SK-N-SH (cell line): Measurements from ENCODE around the gene IGFBP3. TPM values are rescaled to one million over a fixed set of nuclear protein-coding genes. Genes with fewer than 3 reads are reported as not detected.

Experiments used
- CTCF ChIA-PET: fragments of 300-600, 350-600 bp; formaldehyde crosslinking; extraction: SDS; loops from one replicate; lab custom pipeline; 2021; lab: Yijun Ruan, JAX
- POLR2A ChIA-PET: fragments of 350-600 bp; sonication (Branson Sonifier 250); formaldehyde crosslinking; extraction: SDS; loops from one replicate; lab custom pipeline; 2020; ENCODE audit warnings: antibody characterized with exemption, inconsistent platforms; lab: Yijun Ruan, JAX
- DNase-seq: peaks from one replicate; pipeline ENCODE4 v3.0.0; 2012
- H2AFZ ChIP-seq: fragments of 200-600 bp; sonication (generic); 2 replicates; pipeline ENCODE4 v1.8.1; 2016; ENCODE audit warnings: antibody characterized with exemption, mild to moderate bottlenecking, low read depth
- H3F3A ChIP-seq: fragments of 200-600 bp; sonication (generic); replicated peaks from 2 replicates; pipeline ENCODE3; 2016; ENCODE audit warnings: antibody characterized with exemption, mild to moderate bottlenecking; ENCODE audit not compliant: insufficient read depth
- H3K27ac ChIP-seq, 2 experiments: fragments of 200-500 bp in 1 of 2; fragments of 200-600 bp in 1 of 2; sonication (Bioruptor generic) in 1 of 2; sonication (generic), shearing (Covaris generic) in 1 of 2; 2 replicates each; pipeline versions ENCODE4 v1.5.1 to v1.6.1; 2014 to 2016; ENCODE audit warnings: low read depth in 2 of 2, inconsistent platforms in 1 of 2, low read length in 1 of 2, mild to moderate bottlenecking in 1 of 2, mixed read lengths in 1 of 2
- H3K27me3 ChIP-seq: fragments of 200-600 bp; sonication (generic), shearing (Covaris generic); 2 replicates; pipeline ENCODE4 v1.6.1; 2016; ENCODE audit warnings: mixed run types; ENCODE audit not compliant: insufficient read depth
- H3K36me3 ChIP-seq, 2 experiments: fragments of 200-500 bp in 1 of 2; fragments of 200-600 bp in 1 of 2; sonication (Bioruptor generic) in 1 of 2; sonication (generic) in 1 of 2; replicated peaks in 1 of 2; 2 replicates each; pipeline versions ENCODE3 to v1.5.1; 2014 to 2016; ENCODE audit warnings: low read length in 1 of 2, mild to moderate bottlenecking in 1 of 2; ENCODE audit not compliant: insufficient read depth in 2 of 2, control insufficient read depth in 1 of 2
- H3K4me1 ChIP-seq, 2 experiments: fragments of 200-500 bp in 1 of 2; fragments of 200-600 bp in 1 of 2; sonication (Bioruptor generic) in 1 of 2; sonication (generic), shearing (Covaris generic) in 1 of 2; 2 replicates each; pipeline versions ENCODE4 v1.5.1 to v1.6.1; 2014 to 2016; ENCODE audit warnings: low read depth in 1 of 2, low read length in 1 of 2, mixed run types in 1 of 2; ENCODE audit not compliant: insufficient read depth in 2 of 2, control insufficient read depth in 1 of 2
- H3K4me2 ChIP-seq: fragments of 200-600 bp; sonication (generic), shearing (Covaris generic); 2 replicates; pipeline ENCODE4 v1.6.1; 2017; ENCODE audit warnings: mixed run types
- H3K4me3 ChIP-seq, 2 experiments: fragments of 200-500 bp in 1 of 2; fragments of 200-600 bp in 1 of 2; sonication (Bioruptor generic) in 1 of 2; sonication (generic), shearing (Covaris generic) in 1 of 2; 2 replicates each; pipeline versions ENCODE4 v1.5.1 to v1.8.1; 2014 to 2016; ENCODE audit warnings: low read depth in 2 of 2, inconsistent platforms in 1 of 2, low read length in 1 of 2, mild to moderate bottlenecking in 1 of 2, mixed read lengths in 1 of 2, moderate library complexity in 1 of 2
- H3K79me2 ChIP-seq: fragments of 200-600 bp; sonication (generic); 2 replicates; pipeline ENCODE4 v1.8.1; 2017; ENCODE audit warnings: mild to moderate bottlenecking; ENCODE audit not compliant: insufficient read depth
- H3K9ac ChIP-seq: fragments of 200-600 bp; sonication (generic); 2 replicates; pipeline ENCODE4 v1.6.1; 2017; ENCODE audit warnings: mixed run types
- H3K9me2 ChIP-seq: fragments of 200-600 bp; sonication (generic); 2 replicates; pipeline ENCODE4 v1.6.1; 2017; ENCODE audit warnings: mixed run types
- H3K9me3 ChIP-seq: fragments of 200-600 bp; sonication (generic); 2 replicates; pipeline ENCODE4 v1.6.1; 2017; ENCODE audit warnings: mixed run types, mild to moderate bottlenecking, moderate library complexity
- H4K20me1 ChIP-seq: fragments of 200-600 bp; sonication (generic); 2 replicates; pipeline ENCODE4 v1.6.1; 2017; ENCODE audit warnings: mild to moderate bottlenecking, mixed run types; ENCODE audit not compliant: insufficient read depth
- CHD2 ChIP-seq: fragments of 150-350 bp; IDR thresholded peaks from 2 replicates; pipeline ENCODE4 v1.6.1; 2018; ENCODE audit warnings: low read length; ENCODE audit not compliant: partially characterized antibody
- ELF1 ChIP-seq: IDR thresholded peaks from 2 replicates; pipeline ENCODE4 v1.4.0; 2012
- EZH2phosphoT487 ChIP-seq: fragments of 200-600 bp; sonication (generic); IDR thresholded peaks from 2 replicates; pipeline ENCODE4 v1.6.1; 2017; ENCODE audit warnings: low read depth, mixed run types, mild to moderate bottlenecking, antibody characterized with exemption, moderate library complexity, borderline replicate concordance
- FOXJ3 ChIP-seq: sonication (generic); formaldehyde crosslinking; IDR thresholded peaks from 2 replicates; pipeline ENCODE4 v1.5.1; 2020; ENCODE audit warnings: mild to moderate bottlenecking, missing genetic modification reagents
- GABPA ChIP-seq: IDR thresholded peaks from 2 replicates; pipeline ENCODE4 v1.4.0; 2012; ENCODE audit warnings: low read depth, mild to moderate bottlenecking
- JUND ChIP-seq: IDR thresholded peaks from 2 replicates; pipeline ENCODE4 v1.4.0; 2012
- MXI1 ChIP-seq: IDR thresholded peaks from 2 replicates; pipeline ENCODE4 v1.6.1; 2012; ENCODE audit warnings: mild to moderate bottlenecking, low read depth, low read length, improper control_type of control experiment
- NRF1 ChIP-seq: IDR thresholded peaks from 2 replicates; pipeline ENCODE4 v1.6.1; 2012; ENCODE audit warnings: low read depth, mild to moderate bottlenecking, low read length
- WGBS: methylation state at CpG from one replicate; pipeline ENCODE4 v1.1.6; 2017; ENCODE audit warnings: low lambda C conversion rate; 5-methylcytosine and 5-hydroxymethylcytosine counted together
- polyA plus RNA-seq, 3 experiments: library from polyadenylated mRNA; depleted of rRNA; stranded (reverse); fragments of >200 nt; gene quantifications; 2 replicates each; pipeline ENCODE4 v1.2.3, GENCODE V29; 2012
- TF ChIP-seq, protein P1 (sequence below): IDR thresholded peaks from 2 replicates; pipeline ENCODE4; 2012
- TF ChIP-seq, protein P2 (sequence below): fragments of 150-350 bp; IDR thresholded peaks from 2 replicates; pipeline ENCODE4 v1.6.1; 2017; ENCODE audit warnings: antibody characterized with exemption, low read length, low read depth, borderline replicate concordance
- TF ChIP-seq, protein P3 (sequence below): IDR thresholded peaks from 2 replicates; pipeline ENCODE4 v1.4.0; 2012; ENCODE audit warnings: low read depth, borderline replicate concordance
- TF ChIP-seq, protein P4 (sequence below): IDR thresholded peaks from 2 replicates; pipeline ENCODE4 v1.4.0; 2012; ENCODE audit warnings: low read depth, borderline replicate concordance
- TF ChIP-seq, protein P5 (sequence below): fragments of 200-600 bp; sonication (generic); IDR thresholded peaks from 2 replicates; pipeline ENCODE4 v1.6.1; 2017; ENCODE audit warnings: antibody characterized with exemption, mild to moderate bottlenecking, moderate library complexity
- TF ChIP-seq, protein P6 (sequence below): IDR thresholded peaks from 2 replicates; pipeline ENCODE4 v1.6.1; 2012; ENCODE audit warnings: mild to moderate bottlenecking, low read depth, low read length, moderate library complexity

IGFBP3 gene
- polyA plus RNA-seq, 1 of the 3 experiments (the other 2 are of a cell fraction) = 51.2 TPM

DNA sequence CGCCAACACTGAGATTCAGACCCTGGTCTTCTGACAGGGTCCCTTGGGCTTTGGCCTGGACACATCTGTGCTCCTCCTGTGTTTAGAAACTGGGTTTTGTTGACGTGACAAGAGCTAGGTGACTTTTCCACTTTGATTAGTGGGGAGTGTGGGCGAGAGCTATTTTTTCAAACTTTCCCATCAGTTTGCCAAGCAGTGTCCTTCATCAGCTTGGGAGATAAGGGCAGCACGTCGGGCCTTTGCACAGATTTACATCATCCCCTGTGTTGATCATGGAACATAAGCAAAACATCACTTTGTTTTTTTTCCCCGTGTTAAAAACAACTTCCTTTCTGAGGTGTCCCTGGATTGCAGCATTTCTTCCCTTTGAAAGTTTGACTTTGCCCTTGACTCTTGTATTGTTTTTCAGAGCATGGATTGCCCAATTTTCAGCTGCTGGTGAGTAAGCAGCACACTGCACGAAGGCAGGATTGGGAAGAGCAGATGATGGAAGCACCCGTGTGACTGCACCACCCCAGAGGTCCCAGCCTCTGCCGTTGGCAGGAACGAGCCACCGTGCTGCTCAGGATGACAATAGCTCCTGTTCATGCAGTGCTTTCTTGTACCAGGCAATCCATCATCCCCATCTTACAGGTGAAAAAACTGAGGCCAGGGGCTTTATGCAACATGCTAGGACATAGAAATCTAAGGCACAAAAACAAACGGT, 39.2 kb downstream of the IGFBP3 start:
- Histone ChIP-seq H3K27me3 (no peaks in the 10 kb centered on the region), H3K9me3 (no peaks in the 10 kb centered on the region), H3K4me3 (no peak overlapping the region), H3K36me3 (no peaks in the 10 kb centered on the region), H2AFZ (no peak overlapping the region), H3K27ac (no peak overlapping the region), H3K9ac (no peak overlapping the region), H3K4me1 (no peaks in the 10 kb centered on the region), H3K9me2 (no peaks in the 10 kb centered on the region), H3K79me2 (no peaks in the 10 kb centered on the region), H3F3A (no peaks in the 10 kb centered on the region), H3K4me2 (no peak overlapping the region), H4K20me1 (no peaks in the 10 kb centered on the region)
- DNase-seq = no peak
- ChIA-PET CTCF (interaction anchor here (1.1 to 1.4 kb wide), 3 partner anchors 9 to 41 kb away, joined by 3 to 6 read pairs (median 6); no protein-coding TSS in a partner anchor), POLR2A (no interaction called here)
- WGBS = 36% methylated on average over 12 of the region's 12 CpGs
- TF ChIP-seq CHD2 = no peak
- TF ChIP-seq, protein P1, sequence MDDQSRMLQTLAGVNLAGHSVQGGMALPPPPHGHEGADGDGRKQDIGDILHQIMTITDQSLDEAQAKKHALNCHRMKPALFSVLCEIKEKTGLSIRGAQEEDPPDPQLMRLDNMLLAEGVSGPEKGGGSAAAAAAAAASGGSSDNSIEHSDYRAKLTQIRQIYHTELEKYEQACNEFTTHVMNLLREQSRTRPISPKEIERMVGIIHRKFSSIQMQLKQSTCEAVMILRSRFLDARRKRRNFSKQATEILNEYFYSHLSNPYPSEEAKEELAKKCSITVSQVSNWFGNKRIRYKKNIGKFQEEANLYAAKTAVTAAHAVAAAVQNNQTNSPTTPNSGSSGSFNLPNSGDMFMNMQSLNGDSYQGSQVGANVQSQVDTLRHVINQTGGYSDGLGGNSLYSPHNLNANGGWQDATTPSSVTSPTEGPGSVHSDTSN = no peak
- TF ChIP-seq NRF1 = no peak
- TF ChIP-seq, protein P2, sequence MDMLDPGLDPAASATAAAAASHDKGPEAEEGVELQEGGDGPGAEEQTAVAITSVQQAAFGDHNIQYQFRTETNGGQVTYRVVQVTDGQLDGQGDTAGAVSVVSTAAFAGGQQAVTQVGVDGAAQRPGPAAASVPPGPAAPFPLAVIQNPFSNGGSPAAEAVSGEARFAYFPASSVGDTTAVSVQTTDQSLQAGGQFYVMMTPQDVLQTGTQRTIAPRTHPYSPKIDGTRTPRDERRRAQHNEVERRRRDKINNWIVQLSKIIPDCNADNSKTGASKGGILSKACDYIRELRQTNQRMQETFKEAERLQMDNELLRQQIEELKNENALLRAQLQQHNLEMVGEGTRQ = no peak
- no peak for TF ChIP-seq MXI1
- no peak for TF ChIP-seq ELF1
- no peak for TF ChIP-seq FOXJ3 (CRISPR knock-in tag)
- no peak for TF ChIP-seq EZH2phosphoT487
- TF ChIP-seq, protein P3, sequence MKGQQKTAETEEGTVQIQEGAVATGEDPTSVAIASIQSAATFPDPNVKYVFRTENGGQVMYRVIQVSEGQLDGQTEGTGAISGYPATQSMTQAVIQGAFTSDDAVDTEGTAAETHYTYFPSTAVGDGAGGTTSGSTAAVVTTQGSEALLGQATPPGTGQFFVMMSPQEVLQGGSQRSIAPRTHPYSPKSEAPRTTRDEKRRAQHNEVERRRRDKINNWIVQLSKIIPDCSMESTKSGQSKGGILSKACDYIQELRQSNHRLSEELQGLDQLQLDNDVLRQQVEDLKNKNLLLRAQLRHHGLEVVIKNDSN = no peak
- TF ChIP-seq JUND = no peak
- TF ChIP-seq, protein P4, sequence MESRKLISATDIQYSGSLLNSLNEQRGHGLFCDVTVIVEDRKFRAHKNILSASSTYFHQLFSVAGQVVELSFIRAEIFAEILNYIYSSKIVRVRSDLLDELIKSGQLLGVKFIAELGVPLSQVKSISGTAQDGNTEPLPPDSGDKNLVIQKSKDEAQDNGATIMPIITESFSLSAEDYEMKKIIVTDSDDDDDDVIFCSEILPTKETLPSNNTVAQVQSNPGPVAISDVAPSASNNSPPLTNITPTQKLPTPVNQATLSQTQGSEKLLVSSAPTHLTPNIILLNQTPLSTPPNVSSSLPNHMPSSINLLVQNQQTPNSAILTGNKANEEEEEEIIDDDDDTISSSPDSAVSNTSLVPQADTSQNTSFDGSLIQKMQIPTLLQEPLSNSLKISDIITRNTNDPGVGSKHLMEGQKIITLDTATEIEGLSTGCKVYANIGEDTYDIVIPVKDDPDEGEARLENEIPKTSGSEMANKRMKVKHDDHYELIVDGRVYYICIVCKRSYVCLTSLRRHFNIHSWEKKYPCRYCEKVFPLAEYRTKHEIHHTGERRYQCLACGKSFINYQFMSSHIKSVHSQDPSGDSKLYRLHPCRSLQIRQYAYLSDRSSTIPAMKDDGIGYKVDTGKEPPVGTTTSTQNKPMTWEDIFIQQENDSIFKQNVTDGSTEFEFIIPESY = no peak
- no peak for TF ChIP-seq GABPA
- TF ChIP-seq, protein P5, sequence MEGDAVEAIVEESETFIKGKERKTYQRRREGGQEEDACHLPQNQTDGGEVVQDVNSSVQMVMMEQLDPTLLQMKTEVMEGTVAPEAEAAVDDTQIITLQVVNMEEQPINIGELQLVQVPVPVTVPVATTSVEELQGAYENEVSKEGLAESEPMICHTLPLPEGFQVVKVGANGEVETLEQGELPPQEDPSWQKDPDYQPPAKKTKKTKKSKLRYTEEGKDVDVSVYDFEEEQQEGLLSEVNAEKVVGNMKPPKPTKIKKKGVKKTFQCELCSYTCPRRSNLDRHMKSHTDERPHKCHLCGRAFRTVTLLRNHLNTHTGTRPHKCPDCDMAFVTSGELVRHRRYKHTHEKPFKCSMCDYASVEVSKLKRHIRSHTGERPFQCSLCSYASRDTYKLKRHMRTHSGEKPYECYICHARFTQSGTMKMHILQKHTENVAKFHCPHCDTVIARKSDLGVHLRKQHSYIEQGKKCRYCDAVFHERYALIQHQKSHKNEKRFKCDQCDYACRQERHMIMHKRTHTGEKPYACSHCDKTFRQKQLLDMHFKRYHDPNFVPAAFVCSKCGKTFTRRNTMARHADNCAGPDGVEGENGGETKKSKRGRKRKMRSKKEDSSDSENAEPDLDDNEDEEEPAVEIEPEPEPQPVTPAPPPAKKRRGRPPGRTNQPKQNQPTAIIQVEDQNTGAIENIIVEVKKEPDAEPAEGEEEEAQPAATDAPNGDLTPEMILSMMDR = no peak
- TF ChIP-seq, protein P6, sequence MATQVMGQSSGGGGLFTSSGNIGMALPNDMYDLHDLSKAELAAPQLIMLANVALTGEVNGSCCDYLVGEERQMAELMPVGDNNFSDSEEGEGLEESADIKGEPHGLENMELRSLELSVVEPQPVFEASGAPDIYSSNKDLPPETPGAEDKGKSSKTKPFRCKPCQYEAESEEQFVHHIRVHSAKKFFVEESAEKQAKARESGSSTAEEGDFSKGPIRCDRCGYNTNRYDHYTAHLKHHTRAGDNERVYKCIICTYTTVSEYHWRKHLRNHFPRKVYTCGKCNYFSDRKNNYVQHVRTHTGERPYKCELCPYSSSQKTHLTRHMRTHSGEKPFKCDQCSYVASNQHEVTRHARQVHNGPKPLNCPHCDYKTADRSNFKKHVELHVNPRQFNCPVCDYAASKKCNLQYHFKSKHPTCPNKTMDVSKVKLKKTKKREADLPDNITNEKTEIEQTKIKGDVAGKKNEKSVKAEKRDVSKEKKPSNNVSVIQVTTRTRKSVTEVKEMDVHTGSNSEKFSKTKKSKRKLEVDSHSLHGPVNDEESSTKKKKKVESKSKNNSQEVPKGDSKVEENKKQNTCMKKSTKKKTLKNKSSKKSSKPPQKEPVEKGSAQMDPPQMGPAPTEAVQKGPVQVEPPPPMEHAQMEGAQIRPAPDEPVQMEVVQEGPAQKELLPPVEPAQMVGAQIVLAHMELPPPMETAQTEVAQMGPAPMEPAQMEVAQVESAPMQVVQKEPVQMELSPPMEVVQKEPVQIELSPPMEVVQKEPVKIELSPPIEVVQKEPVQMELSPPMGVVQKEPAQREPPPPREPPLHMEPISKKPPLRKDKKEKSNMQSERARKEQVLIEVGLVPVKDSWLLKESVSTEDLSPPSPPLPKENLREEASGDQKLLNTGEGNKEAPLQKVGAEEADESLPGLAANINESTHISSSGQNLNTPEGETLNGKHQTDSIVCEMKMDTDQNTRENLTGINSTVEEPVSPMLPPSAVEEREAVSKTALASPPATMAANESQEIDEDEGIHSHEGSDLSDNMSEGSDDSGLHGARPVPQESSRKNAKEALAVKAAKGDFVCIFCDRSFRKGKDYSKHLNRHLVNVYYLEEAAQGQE = no peak
